Lung (tissue), 12 donors: ENCODE data around the gene TBC1D4. TPM values are rescaled to one million over a fixed set of nuclear protein-coding genes. Genes with fewer than 3 reads are reported as not detected.

Experiments used
- ATAC-seq: fragments of 200-7000 bp; cut with Tn5 transposase; one replicate; pipeline ENCODE4 v1.9.1; 2020; ENCODE audit warnings: moderate number of reproducible peaks; ENCODE audit not compliant: insufficient read depth, low FRiP score
- DNase-seq, 3 donors: peaks; one replicate each; pipeline ENCODE4 v3.0.0-alpha.2; 2013 to 2017
- H3K27ac ChIP-seq, 2 donors: one replicate each; pipeline ENCODE4 v1.5.1; 2013; ENCODE audit warnings: mild to moderate bottlenecking in 2 of 2, moderate library complexity in 2 of 2, control low read depth in 1 of 2, inconsistent platforms in 1 of 2, low read depth in 1 of 2, low read length in 1 of 2
- H3K27me3 ChIP-seq, 3 donors: one replicate each; pipeline ENCODE4 v1.5.1; 2013; ENCODE audit warnings: low read length in 2 of 3; ENCODE audit not compliant: control insufficient read depth in 3 of 3, insufficient read depth in 3 of 3
- H3K36me3 ChIP-seq, 4 donors: one replicate each; pipeline ENCODE4 v1.5.1; 2013; ENCODE audit warnings: low read length in 4 of 4, mild to moderate bottlenecking in 1 of 4, moderate library complexity in 1 of 4; ENCODE audit not compliant: control insufficient read depth in 4 of 4, insufficient read depth in 4 of 4
- H3K4me1 ChIP-seq, 5 donors: one replicate each; pipeline ENCODE4 v1.5.1; 2013; ENCODE audit warnings: low read length in 5 of 5, mild to moderate bottlenecking in 2 of 5, moderate library complexity in 1 of 5; ENCODE audit not compliant: control insufficient read depth in 5 of 5, insufficient read depth in 5 of 5
- H3K4me3 ChIP-seq: one replicate; pipeline ENCODE4 v1.5.1; 2013; ENCODE audit warnings: mild to moderate bottlenecking, control low read depth, moderate library complexity
- H3K9ac ChIP-seq, 2 donors: one replicate each; pipeline ENCODE4 v1.5.1; 2013; ENCODE audit warnings: low read length in 2 of 2, control low read depth in 1 of 2; ENCODE audit not compliant: insufficient read depth in 1 of 2
- H3K9me3 ChIP-seq, 4 donors: one replicate each; pipeline ENCODE4 v1.5.1; 2013; ENCODE audit warnings: low read length in 3 of 4, mild to moderate bottlenecking in 1 of 4, moderate library complexity in 1 of 4; ENCODE audit not compliant: control insufficient read depth in 4 of 4, insufficient read depth in 3 of 4
- WGBS, 2 donors: extraction: QIAGEN DNeasy Blood & Tissue Kit; methylation state at CpG; one replicate each; pipeline ENCODE4 v1.1.7; 2013; 5-methylcytosine and 5-hydroxymethylcytosine counted together
- polyA plus RNA-seq, 2 donors: library from polyadenylated mRNA; stranded (reverse); fragments of 200-250 nt; gene quantifications; one replicate each; pipeline ENCODE4 v1.2.1, GENCODE V29; 2013
- total RNA-seq, 2 donors: library from RNA; depleted of rRNA in 1 of 2; stranded (reverse); fragments of >200 nt in 1 of 2; gene quantifications; one replicate each; pipeline ENCODE4 v1.2.1, GENCODE V29; 2014 to 2021
- TF ChIP-seq, protein P1 (sequence below): IDR thresholded peaks from 2 replicates; pipeline ENCODE4 v1.5.1; 2012; ENCODE audit warnings: mild to moderate bottlenecking; ENCODE audit errors: control extremely low read depth, extremely low read depth
- donor health status: control.
- donor health status: control.
- donor health status: Bipolar disorder and iron deficiency.
- donor health status: healthy.
- donor health status: DM: yes; HTN: yes; CAD: no.

Gene TBC1D4
- total and polyA plus RNA-seq, 4 donors, result 4.3 to 26.4 (median 14.0) TPM

- ATAC-seq (no peak), DNase-seq (peak in 1 of 3 donors; percentile 40)
- Histone ChIP-seq H3K4me1 (peaks cover 0 to 16% (median 3%) of the 10 kb centered on the region in 5 donors), H3K27ac (no peak overlapping the region), H3K36me3 (peaks cover 0 to 2% (median 0%) of the 10 kb centered on the region in 4 donors), H3K9me3 (no peaks in the 10 kb centered on the region), H3K4me3 (no peak overlapping the region), H3K27me3 (no peaks in the 10 kb centered on the region), H3K9ac (no peak overlapping the region)
- TF ChIP-seq, protein P1, sequence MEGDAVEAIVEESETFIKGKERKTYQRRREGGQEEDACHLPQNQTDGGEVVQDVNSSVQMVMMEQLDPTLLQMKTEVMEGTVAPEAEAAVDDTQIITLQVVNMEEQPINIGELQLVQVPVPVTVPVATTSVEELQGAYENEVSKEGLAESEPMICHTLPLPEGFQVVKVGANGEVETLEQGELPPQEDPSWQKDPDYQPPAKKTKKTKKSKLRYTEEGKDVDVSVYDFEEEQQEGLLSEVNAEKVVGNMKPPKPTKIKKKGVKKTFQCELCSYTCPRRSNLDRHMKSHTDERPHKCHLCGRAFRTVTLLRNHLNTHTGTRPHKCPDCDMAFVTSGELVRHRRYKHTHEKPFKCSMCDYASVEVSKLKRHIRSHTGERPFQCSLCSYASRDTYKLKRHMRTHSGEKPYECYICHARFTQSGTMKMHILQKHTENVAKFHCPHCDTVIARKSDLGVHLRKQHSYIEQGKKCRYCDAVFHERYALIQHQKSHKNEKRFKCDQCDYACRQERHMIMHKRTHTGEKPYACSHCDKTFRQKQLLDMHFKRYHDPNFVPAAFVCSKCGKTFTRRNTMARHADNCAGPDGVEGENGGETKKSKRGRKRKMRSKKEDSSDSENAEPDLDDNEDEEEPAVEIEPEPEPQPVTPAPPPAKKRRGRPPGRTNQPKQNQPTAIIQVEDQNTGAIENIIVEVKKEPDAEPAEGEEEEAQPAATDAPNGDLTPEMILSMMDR, result no peak
- 83 to 92% methylated on average over 1 of the region's 1 CpG for whole genome bisulfite sequencing, 2 donors
Observed at GRCh38 chr13:75454497-75454896, 27.5 kb downstream of the TBC1D4 start.

DNA sequence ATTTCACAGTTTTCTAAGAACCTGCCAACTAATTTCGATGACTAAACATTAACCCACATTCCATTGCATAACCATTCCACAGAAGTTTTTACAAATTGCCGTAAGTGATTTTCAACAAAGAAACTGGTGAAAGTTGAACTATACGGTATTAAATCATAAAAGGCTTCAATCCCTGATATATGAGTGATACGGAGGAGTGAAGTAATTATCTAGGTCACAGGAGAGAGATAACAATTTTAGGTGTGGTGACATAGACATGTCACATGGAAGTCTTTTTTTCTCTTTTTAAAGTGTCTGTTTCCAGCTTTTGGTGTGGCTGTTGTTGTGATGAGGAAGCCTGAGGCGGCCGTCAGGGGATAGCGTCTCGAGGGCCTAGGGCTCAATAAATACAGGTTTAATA, 29.4 kb downstream of the TBC1D4 start:
- no peak overlapping the region for H3K9ac ChIP-seq
- peak overlapping the region in 1 of 2 donors; percentile 23 for H3K27ac ChIP-seq
- ATAC-seq (no peak), DNase-seq (peak in 1 of 3 donors; percentile 41)
- H3K9me3 ChIP-seq, result no peaks in the 10 kb centered on the region
- TF ChIP-seq, protein P1, result no peak
- 63 to 77% methylated on average over 8 of the region's 8 CpGs for WGBS, 2 donors
- peaks cover 0 to 16% (median 0%) of the 10 kb centered on the region in 5 donors for H3K4me1 ChIP-seq
- H3K27me3 ChIP-seq, result no peaks in the 10 kb centered on the region
- H3K4me3 ChIP-seq, result no peak overlapping the region
- peaks cover 0 to 2% (median 0%) of the 10 kb centered on the region in 4 donors for H3K36me3 ChIP-seq

- H3K9ac ChIP-seq, result no peak overlapping the region
- peaks cover 0 to 2% (median 0%) of the 10 kb centered on the region in 4 donors for H3K36me3 ChIP-seq
- DNase-seq (no peak), ATAC-seq (no peak)
- TF ChIP-seq, protein P1, result no peak
- no peaks in the 10 kb centered on the region for H3K9me3 ChIP-seq
- 97 to 99% methylated on average over 4 of the region's 4 CpGs for WGBS, 2 donors
- H3K27me3 ChIP-seq, result no peaks in the 10 kb centered on the region
- H3K4me1 ChIP-seq, result peaks cover 0 to 31% (median 7%) of the 10 kb centered on the region in 5 donors
- peak overlapping the region in 1 of 2 donors; percentile 12 for H3K27ac ChIP-seq
- H3K4me3 ChIP-seq, result no peak overlapping the region
Observed at GRCh38 chr13:75447493-75447892, 34.5 kb downstream of the TBC1D4 start.

- DNase-seq, result no peak
- no peak overlapping the region for H3K9ac ChIP-seq
- no peak for ATAC-seq
Observed at GRCh38 chr13:75446874-75447273, 35.1 kb downstream of the TBC1D4 start.

More at GRCh38 chr13:75446874-75447273, 35.1 kb downstream of the TBC1D4 start:
- TF ChIP-seq, protein P1, result no peak
- Histone ChIP-seq H3K27me3 (no peaks in the 10 kb centered on the region), H3K9me3 (no peaks in the 10 kb centered on the region), H3K36me3 (peaks cover 0 to 2% (median 0%) of the 10 kb centered on the region in 4 donors), H3K27ac (peak overlapping the region in 1 of 2 donors; percentile 86), H3K4me1 (peaks cover 0 to 31% (median 7%) of the 10 kb centered on the region in 5 donors), H3K4me3 (no peak overlapping the region)
- WGBS, 2 donors, result 90% methylated on average over 3 of the region's 3 CpGs
